Right ventricle myocardium inferior (tissue), 1 donor: ENCODE data around the gene RFXAP. TPM values are rescaled to one million over a fixed set of nuclear protein-coding genes. Genes with fewer than 3 reads are reported as not detected.

ENCODE experiments used
- ATAC-seq: fragments of 200-7000 bp; cut with Tn5 transposase; one replicate; pipeline ENCODE4 v1.9.1; 2020; ENCODE audit warnings: mild to moderate bottlenecking, moderate library complexity
- DNase-seq: peaks from one replicate; pipeline ENCODE4 v3.0.0; 2021; ENCODE audit errors: missing footprints
- intact Hi-C: fragments of 100-400 bp; cut with DNase I; formaldehyde crosslinking; loops from one replicate; pipeline ENCODE4 v1.11.0; 2022
- total RNA-seq: library from RNA; stranded (reverse); fragmentation: NEBNext Ultra II Directional; extraction: Animal tissue kit (Norgen Biotek cat#: 25700); gene quantifications from one replicate; pipeline ENCODE4 v1.2.1, GENCODE V29; 2021
- donor health status: DM: no; HTN: yes; CAD: no; lungs with severe emphysema.

Gene RFXAP
- total RNA-seq, 1 donor from 2014 or later: 2.2 TPM

GRCh38 chr13:36813225-36813624 is 5.8 kb upstream of the RFXAP start:
- ATAC-seq: no peak
- DNase-seq: no peak
- intact Hi-C loops: no loop called here

- ATAC-seq (no peak), DNase-seq (no peak)
- intact Hi-C loops: no loop called here
Measured at GRCh38 chr13:36814465-36814864, 4.6 kb upstream of the RFXAP start.

GRCh38 chr13:36815062-36815461 is 4.0 kb upstream of the RFXAP start:
- DNase-seq (no peak), ATAC-seq (no peak)
- intact Hi-C loops: no loop called here

DNA sequence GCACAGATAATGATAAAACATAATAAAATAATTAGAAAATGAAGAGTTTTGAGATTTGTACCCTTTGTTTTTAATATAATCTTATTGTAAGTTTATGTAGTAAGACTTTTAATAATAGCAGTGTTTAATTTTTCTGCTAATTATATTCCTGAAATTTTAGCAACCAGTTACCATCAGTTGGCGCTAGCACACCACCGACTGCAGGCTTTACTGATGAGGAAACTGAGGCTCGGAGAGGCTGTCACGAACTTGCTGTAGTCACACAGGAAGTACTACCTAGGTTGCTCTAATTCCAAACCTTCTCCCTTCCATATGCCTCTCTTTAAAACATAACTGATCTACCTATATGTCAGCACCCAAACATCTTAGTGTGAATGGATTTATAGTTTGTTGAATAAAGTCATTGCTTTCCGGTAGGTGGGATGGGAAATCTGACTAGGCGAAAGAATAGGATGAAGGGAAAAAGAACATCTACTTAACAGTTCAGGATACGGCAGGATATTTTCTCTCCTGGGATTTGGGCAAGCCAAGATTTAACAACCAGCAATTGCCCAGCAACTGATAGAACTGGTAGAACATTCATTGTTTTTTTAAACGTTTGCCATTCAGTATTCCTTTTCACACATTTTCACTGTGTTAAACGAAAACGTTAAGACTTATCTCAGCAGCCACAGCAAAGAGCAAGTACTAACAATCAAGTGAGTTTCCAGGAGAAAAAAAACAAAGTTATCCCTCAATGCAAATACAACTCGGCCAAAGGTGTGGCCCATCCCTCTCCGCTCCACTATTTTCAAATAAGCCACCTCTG is 822 bp upstream of the RFXAP start:
- ATAC-seq (no peak), DNase-seq (no peak)
- intact Hi-C loops: no loop called here

- DNase-seq: no peak
- intact Hi-C loops: no loop called here
Measured at GRCh38 chr13:36819739-36820090, 693 bp downstream of the RFXAP start.

GRCh38 chr13:36820222-36820621 is 1.2 kb downstream of the RFXAP start:
- DNase-seq: no peak
- no peak for ATAC-seq
- intact Hi-C loops: no loop called here

More at GRCh38 chr13:36819739-36820090, 693 bp downstream of the RFXAP start:
- ATAC-seq: no peak

GRCh38 chr13:36822785-36823184 is 3.8 kb downstream of the RFXAP start:
- no peak for ATAC-seq
- intact Hi-C loops: no loop called here
- DNase-seq: no peak

DNA sequence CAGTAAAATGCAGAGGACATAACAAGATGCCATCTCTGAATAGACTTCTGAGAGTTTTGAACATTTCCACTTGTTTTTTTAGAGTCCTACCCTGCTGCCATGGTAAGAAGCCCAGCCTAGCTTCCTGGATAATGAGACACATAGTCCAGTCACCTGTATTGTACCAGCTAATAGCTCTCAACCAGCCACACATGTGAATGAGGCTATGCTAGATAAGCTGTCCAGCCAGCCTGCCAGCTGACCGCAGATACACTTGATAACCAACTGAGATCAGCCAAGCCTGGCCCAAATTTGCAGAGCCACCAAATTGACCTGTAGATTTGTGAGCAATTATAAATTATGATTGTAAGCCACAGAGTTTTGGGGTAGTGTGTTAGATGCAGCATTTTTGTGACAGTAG is 10.7 kb downstream of the RFXAP start:
- intact Hi-C loops: no loop called here
- DNase-seq (no peak), ATAC-seq (no peak)

GRCh38 chr13:36831291-36831690 is 12.3 kb downstream of the RFXAP start:
- DNase-seq (no peak), ATAC-seq (no peak)
- intact Hi-C loops: no loop called here

DNA sequence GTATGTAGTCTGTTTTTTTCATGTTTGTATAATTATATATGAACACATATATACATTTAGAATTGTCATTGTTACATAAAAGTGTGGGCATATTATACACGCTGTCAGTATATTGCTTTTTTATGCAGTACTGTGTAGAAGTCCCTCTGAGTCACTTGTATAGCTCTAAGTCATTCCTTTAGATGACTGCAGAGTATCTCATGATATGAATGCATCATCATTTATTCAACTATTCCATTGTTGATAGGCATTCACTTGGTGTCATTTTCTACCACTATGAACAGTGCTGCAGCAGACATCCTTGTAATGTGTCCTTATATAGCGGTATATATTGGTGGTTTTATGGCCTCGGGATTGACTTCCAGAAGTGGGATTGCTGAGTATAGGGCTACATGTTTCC is 15.3 kb downstream of the RFXAP start:
- ATAC-seq (no peak), DNase-seq (no peak)
- intact Hi-C loops: no loop called here

DNA sequence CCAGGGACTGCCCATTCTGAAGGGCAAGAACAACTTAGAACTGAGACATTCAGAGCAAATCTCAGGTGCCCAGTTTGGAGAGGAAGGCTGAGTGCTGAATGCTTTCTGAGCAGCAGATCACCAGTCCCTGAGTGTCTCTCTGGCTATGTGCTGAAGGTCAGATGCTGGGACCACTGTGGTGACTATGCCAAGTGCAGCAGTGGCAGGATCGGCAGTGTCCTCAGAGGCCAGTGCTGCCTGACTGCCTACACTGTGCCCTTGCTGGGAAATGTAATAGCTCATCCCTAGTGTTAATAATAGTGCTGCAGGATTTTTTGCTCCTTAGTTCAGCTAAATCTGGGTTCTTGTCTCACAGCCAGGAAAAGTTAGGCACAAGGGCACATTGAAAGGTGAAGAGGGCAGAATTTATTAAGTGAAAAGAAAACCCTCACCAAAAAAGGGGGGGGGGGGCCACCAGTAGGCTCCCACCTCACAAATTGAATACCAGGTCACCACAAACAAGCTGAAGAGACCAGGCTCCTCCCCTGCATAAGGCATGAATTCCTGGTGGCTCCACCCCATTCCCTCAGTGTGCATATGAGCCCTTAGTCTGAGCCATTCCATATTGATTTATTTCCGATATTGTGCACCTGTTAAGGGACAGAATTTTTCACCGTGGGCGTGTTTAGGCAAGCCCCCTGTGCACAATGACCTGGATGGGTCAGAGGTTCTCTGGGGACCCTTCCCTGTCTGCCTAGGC is 18.5 kb downstream of the RFXAP start:
- no peak for DNase-seq
- ATAC-seq: peak; percentile 72
- intact Hi-C loops: no loop called here

DNA sequence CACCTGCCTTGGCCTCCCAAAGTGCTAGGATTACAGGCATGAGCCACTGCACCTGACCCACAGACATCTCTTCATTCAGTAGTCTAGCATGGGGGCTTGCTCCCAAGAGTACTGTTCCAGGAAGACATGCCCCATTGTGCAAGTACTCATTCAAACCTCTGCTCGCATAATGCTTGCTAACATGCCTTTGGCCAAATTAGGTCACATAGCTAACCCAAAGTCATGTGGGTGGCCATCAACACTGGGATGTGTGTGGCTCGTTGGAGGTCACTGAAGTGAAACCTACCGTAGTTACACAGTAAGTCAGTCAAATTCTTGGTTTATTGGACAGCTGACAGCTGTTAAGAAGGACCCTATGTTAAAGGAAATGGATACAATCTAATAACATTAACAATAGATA is 20.3 kb downstream of the RFXAP start:
- ATAC-seq (no peak), DNase-seq (no peak)
- intact Hi-C loops: no loop called here

GRCh38 chr13:36839981-36840380 is 21.0 kb downstream of the RFXAP start:
- ATAC-seq (no peak), DNase-seq (no peak)
- intact Hi-C loops: no loop called here

DNA sequence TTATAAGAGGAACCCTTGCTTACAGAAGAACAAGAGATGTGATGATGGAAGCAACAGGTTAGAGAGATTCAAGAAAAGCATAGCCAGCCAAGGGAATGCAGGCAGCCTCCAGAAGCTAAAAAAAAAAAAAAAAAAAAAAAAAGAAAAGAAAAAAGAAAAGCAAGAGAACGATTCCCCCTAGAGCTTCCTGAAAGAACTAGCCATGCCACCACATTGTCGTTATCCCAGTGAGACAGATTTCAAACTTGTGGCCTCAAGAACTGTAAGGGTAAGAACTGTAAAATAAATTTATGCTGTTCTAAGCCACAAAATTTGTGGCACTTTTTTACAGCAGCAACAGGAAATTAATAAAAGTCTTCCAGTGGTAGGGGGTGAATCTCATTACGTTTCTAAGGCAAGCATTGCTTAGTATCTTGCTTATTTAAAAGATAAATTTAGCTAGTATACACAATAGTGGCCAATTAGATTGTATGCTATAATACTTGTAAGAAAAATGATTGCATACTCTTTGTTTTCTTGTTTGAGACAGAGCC is 21.8 kb downstream of the RFXAP start:
- ATAC-seq: no peak
- intact Hi-C loops: no loop called here
- DNase-seq: no peak

DNA sequence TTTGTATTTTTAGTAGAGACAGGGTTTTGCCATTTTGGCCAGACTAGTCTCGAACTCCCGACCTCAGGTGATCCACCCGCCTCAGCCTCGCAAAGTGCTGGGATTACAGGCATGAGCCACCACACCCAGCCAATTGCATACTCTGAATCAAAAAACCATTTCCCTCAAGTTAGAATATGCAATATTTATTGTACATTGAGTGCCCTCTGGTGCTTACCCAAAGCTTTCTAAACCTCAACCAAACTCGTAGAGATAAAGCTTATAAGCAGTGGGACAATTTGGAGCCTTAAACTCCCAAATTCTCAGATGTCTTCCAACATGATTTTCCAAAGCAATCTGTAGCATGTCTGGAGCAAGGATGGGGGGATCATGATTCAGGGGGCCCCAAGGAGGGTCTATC is 22.4 kb downstream of the RFXAP start:
- no peak for DNase-seq
- intact Hi-C loops: no loop called here
- no peak for ATAC-seq

GRCh38 chr13:36847606-36848005 is 28.6 kb downstream of the RFXAP start:
- ATAC-seq (no peak), DNase-seq (no peak)
- intact Hi-C loops: no loop called here

- ATAC-seq: peak; percentile 37
- DNase-seq: no peak
- intact Hi-C loops: no loop called here
Measured at GRCh38 chr13:36848199-36848982, 29.4 kb downstream of the RFXAP start.

- DNase-seq (no peak), ATAC-seq (no peak)
- intact Hi-C loops: no loop called here
Measured at GRCh38 chr13:36850790-36851438, 31.9 kb downstream of the RFXAP start.

- intact Hi-C loops: no loop called here
- ATAC-seq (no peak), DNase-seq (no peak)
Measured at GRCh38 chr13:36857253-36857652, 38.2 kb downstream of the RFXAP start.
